ENCODE results near the gene PSMA5.

- TF ChIP-seq ZNF274 (IDR thresholded peaks at IDR 0.05; ENCODE audit: low read length): no peak
- TF ChIP-seq ZNF274 (tag by site-specific recombination; IDR thresholded peaks at IDR 0.05; ENCODE audit: borderline replicate concordance): no peak
- no peak for TF ChIP-seq ZNF140 (tag by site-specific recombination; IDR thresholded peaks at IDR 0.05)
- no peak for TF ChIP-seq CTCF (tag by site-specific recombination; IDR thresholded peaks at IDR 0.05)
- TF ChIP-seq ZNF24 (tag by site-specific recombination; IDR thresholded peaks at IDR 0.05): no peak
- TF ChIP-seq ZNF747 (tag by site-specific recombination; IDR thresholded peaks at IDR 0.05): no peak
- TF ChIP-seq, protein P1, sequence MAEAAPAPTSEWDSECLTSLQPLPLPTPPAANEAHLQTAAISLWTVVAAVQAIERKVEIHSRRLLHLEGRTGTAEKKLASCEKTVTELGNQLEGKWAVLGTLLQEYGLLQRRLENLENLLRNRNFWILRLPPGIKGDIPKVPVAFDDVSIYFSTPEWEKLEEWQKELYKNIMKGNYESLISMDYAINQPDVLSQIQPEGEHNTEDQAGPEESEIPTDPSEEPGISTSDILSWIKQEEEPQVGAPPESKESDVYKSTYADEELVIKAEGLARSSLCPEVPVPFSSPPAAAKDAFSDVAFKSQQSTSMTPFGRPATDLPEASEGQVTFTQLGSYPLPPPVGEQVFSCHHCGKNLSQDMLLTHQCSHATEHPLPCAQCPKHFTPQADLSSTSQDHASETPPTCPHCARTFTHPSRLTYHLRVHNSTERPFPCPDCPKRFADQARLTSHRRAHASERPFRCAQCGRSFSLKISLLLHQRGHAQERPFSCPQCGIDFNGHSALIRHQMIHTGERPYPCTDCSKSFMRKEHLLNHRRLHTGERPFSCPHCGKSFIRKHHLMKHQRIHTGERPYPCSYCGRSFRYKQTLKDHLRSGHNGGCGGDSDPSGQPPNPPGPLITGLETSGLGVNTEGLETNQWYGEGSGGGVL (tag by site-specific recombination; IDR thresholded peaks at IDR 0.05): no peak
- no peak for TF ChIP-seq ZFP37 (tag by site-specific recombination; IDR thresholded peaks at IDR 0.05)
- TF ChIP-seq ZNF76 (tag by site-specific recombination; IDR thresholded peaks at IDR 0.05; ENCODE audit: borderline replicate concordance, low read depth): no peak
- TF ChIP-seq ZNF670 (tag by site-specific recombination; IDR thresholded peaks at IDR 0.05; ENCODE audit: low read depth): no peak
- TF ChIP-seq REST (tag by site-specific recombination; IDR thresholded peaks at IDR 0.05): no peak
- no peak for TF ChIP-seq ZNF184 (tag by site-specific recombination; IDR thresholded peaks at IDR 0.05)
- TF ChIP-seq, protein P2, sequence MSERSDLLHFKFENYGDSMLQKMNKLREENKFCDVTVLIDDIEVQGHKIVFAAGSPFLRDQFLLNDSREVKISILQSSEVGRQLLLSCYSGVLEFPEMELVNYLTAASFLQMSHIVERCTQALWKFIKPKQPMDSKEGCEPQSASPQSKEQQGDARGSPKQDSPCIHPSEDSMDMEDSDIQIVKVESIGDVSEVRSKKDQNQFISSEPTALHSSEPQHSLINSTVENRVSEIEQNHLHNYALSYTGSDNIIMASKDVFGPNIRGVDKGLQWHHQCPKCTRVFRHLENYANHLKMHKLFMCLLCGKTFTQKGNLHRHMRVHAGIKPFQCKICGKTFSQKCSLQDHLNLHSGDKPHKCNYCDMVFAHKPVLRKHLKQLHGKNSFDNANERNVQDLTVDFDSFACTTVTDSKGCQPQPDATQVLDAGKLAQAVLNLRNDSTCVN (tag by site-specific recombination; optimal IDR thresholded peaks at IDR 0.05): no peak
Observed at GRCh38 chr1:109472779-109473178, 46.5 kb upstream of the PSMA5 start.

All from HEK293 (cell line).